Stimulated activated CD8-positive, alpha-beta memory T cell treated with anti-CD3 and anti-CD28 coated beads, Interleukin-12 subunit alpha, Interleukin-12 subunit beta, amount 100 ng/mL, for 4 hours (primary cell): ENCODE data around the gene LETM1.
"Not testable (repeated sequence)": the region's sequence is repeated elsewhere in the genome, so short reads cannot be mapped to it uniquely, and the experiment has no call there.

Experiments used
- DNase-seq: peaks from one replicate; pipeline ENCODE4 v3.0.0-alpha.2; 2020; ENCODE audit warnings: low read depth

The LETM1 gene

GRCh38 chr4:1851575-1852410 is 4.2 kb downstream of the LETM1 start:
- DNase-seq = no peak

- no peak for DNase-seq
These were observed 4.8 kb downstream of the LETM1 start for GRCh38 chr4:1851160-1851559.

GRCh38 chr4:1850276-1850675 is 5.7 kb downstream of the LETM1 start:
- no peak for DNase-seq

GRCh38 chr4:1846580-1846979 is 9.4 kb downstream of the LETM1 start:
- DNase-seq = no peak

- DNase-seq = not testable (repeated sequence)
These were observed 11.3 kb downstream of the LETM1 start for GRCh38 chr4:1844618-1845017.

GRCh38 chr4:1843852-1844251 is 12.1 kb downstream of the LETM1 start:
- DNase-seq = no peak

- no peak for DNase-seq
These were observed 12.9 kb downstream of the LETM1 start for GRCh38 chr4:1842993-1843448.

GRCh38 chr4:1842339-1842895 is 13.5 kb downstream of the LETM1 start:
- DNase-seq = no peak

GRCh38 chr4:1841887-1842210 is 14.1 kb downstream of the LETM1 start:
- no peak for DNase-seq

- no peak for DNase-seq
These were observed 14.6 kb downstream of the LETM1 start for GRCh38 chr4:1841201-1841886.

GRCh38 chr4:1839282-1839681 is 16.7 kb downstream of the LETM1 start:
- no peak for DNase-seq

- DNase-seq = no peak
These were observed 18.9 kb downstream of the LETM1 start for GRCh38 chr4:1837069-1837468.

GRCh38 chr4:1836650-1837049 is 19.3 kb downstream of the LETM1 start:
- DNase-seq = no peak

- not testable (repeated sequence) for DNase-seq
These were observed 20.1 kb downstream of the LETM1 start for GRCh38 chr4:1835836-1836235.

GRCh38 chr4:1834047-1834775 is 21.7 kb downstream of the LETM1 start:
- no peak for DNase-seq

- no peak for DNase-seq
These were observed 22.5 kb downstream of the LETM1 start for GRCh38 chr4:1833307-1834046.

GRCh38 chr4:1832690-1833089 is 23.3 kb downstream of the LETM1 start:
- DNase-seq = no peak

GRCh38 chr4:1831331-1831730 is 24.6 kb downstream of the LETM1 start:
- no peak for DNase-seq

GRCh38 chr4:1830642-1831228 is 25.2 kb downstream of the LETM1 start:
- DNase-seq = no peak

GRCh38 chr4:1830234-1830633 is 25.7 kb downstream of the LETM1 start:
- DNase-seq = no peak

GRCh38 chr4:1826531-1827350 is 29.2 kb downstream of the LETM1 start:
- DNase-seq = no peak
